ENCODE data around the gene ACAA2. TPM values are rescaled to one million over a fixed set of nuclear protein-coding genes. Genes with fewer than 3 reads are reported as not detected.

Gene ACAA2
- total RNA-seq, 2 donors from 2014 or later = 42.8 to 44.8 TPM

DNA sequence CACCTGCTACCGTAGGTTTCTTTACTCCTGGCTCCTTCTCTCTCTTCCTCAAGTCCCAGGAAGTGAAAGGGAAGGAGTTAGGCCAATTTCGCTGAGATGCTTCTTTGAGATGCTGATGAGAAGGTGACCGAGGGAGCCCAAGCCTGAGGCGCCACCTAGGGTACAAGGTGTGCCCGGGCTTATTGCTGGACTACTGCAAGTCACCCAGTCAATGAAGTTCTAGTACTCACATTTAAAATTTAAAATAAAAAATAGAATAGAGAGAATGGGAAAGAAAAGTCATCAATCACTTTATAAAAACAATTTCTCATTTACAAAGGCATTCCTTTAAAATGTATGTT is 45.3 kb downstream of the ACAA2 start:
- no peaks in the 10 kb centered on the region for H3K4me1 ChIP-seq
- TF ChIP-seq, protein P1, sequence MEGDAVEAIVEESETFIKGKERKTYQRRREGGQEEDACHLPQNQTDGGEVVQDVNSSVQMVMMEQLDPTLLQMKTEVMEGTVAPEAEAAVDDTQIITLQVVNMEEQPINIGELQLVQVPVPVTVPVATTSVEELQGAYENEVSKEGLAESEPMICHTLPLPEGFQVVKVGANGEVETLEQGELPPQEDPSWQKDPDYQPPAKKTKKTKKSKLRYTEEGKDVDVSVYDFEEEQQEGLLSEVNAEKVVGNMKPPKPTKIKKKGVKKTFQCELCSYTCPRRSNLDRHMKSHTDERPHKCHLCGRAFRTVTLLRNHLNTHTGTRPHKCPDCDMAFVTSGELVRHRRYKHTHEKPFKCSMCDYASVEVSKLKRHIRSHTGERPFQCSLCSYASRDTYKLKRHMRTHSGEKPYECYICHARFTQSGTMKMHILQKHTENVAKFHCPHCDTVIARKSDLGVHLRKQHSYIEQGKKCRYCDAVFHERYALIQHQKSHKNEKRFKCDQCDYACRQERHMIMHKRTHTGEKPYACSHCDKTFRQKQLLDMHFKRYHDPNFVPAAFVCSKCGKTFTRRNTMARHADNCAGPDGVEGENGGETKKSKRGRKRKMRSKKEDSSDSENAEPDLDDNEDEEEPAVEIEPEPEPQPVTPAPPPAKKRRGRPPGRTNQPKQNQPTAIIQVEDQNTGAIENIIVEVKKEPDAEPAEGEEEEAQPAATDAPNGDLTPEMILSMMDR (IDR thresholded peaks at IDR 0.05) = peak; percentile 16 to 63 (median 46)
- TF ChIP-seq POLR2A (IDR thresholded peaks at IDR 0.05) = no peak
- ATAC-seq (no peak), DNase-seq (peak; percentile 33 to 72 (median 56))
- no peak overlapping the region for H3K27ac ChIP-seq
- no peaks in the 10 kb centered on the region for H3K27me3 ChIP-seq
- no peak overlapping the region for H3K4me3 ChIP-seq
- H3K9me3 ChIP-seq = no peaks in the 10 kb centered on the region
- intact Hi-C loops (cut with DNase I) = no loop called here
- no peaks in the 10 kb centered on the region for H3K36me3 ChIP-seq (replicated peaks in 1 of 2; ENCODE audit: insufficient read depth in 1 of 2, low read depth in 2 of 2)
- 29 to 38% methylated on average over 5 of the region's 5 CpGs for WGBS, 2 donors

DNA sequence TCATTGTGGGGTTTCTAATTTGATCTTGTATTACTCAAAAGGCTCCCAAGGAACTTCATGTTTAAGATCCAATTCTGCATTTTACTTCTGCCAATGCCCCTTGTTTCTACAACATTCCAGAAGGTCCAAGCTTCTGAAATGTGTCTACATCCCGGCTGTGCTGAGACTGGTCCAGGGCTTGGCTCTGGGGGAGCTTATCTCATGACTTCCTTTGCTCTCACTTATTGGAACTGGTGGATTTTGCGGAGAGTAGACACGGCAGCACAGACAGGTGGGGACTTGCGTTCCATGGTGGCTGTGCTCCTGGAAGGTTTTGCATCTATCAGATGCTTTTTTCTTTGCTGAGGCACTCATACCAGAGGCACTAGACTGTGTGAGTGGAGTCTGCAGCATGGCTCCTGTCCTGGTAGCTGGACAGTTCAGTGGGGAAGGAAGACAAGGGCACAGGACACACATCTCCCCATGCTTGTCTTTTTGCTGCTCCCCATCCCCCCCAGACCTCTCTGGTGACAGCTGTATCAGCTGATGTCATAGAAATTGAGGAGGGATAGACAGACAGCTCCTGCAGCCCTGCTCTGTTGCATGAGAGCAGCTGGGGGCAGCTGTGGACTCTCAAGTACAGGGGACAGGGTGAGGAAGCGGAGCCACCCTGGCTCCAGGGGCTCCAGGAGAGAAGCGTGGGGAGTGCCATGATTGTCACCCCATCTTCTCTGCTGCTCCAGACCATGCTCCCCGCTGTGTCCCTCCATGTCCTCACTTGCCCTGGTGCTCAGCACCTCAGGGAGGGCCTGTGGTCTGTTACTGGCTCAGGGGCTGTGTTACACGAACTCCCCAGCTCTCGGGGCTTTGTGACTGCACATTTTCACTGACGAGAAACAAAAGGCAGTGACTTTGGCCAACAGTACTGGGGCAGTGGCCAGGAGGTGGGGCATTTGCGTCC is 46.0 kb downstream of the ACAA2 start:
- 72 to 79% methylated on average over 6 to 11 of the region's 11 CpGs for WGBS, 2 donors
- H3K27me3 ChIP-seq = no peaks in the 10 kb centered on the region
- ATAC-seq (no peak), DNase-seq (no peak)
- no peaks in the 10 kb centered on the region for H3K9me3 ChIP-seq
- intact Hi-C loops (cut with DNase I) = no loop called here
- no peak for TF ChIP-seq POLR2A (IDR thresholded peaks at IDR 0.05)
- TF ChIP-seq, protein P1 (IDR thresholded peaks at IDR 0.05) = no peak
- H3K4me1 ChIP-seq = no peaks in the 10 kb centered on the region
- no peak overlapping the region for H3K27ac ChIP-seq
- H3K4me3 ChIP-seq = no peak overlapping the region
- H3K36me3 ChIP-seq (replicated peaks in 1 of 2; ENCODE audit: insufficient read depth in 1 of 2, low read depth in 2 of 2) = no peaks in the 10 kb centered on the region

DNA sequence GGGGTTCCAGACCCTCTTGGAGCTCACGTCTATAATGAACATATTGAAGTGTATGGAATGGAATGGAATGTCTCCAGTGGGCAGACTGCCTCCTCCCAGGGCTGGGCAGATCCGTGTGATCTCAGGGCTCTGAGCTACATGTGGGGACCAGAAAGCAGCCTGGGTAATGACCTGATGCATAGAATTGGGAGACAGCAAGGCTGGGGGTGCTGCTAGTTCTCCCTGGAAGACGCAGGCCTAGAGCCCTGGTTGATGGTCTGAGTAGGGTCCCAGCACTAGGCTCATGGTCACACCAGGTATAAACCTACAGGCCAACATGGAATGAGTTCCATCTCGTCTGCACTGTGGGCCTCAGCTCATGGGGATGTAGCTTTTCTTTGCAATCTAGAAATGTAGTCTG is 46.7 kb downstream of the ACAA2 start:
- ATAC-seq = no peak
- Histone ChIP-seq H3K4me1 (no peaks in the 10 kb centered on the region), H3K9me3 (no peaks in the 10 kb centered on the region), H3K27me3 (no peaks in the 10 kb centered on the region), H3K4me3 (no peak overlapping the region), H3K36me3 (replicated peaks in 1 of 2; ENCODE audit: insufficient read depth in 1 of 2, low read depth in 2 of 2) (no peaks in the 10 kb centered on the region), H3K27ac (no peak overlapping the region)
- DNase-seq = no peak
- intact Hi-C loops (cut with DNase I) = no loop called here
- 81 to 89% methylated on average over 3 to 4 of the region's 4 CpGs for WGBS, 2 donors
- no peak for TF ChIP-seq POLR2A (IDR thresholded peaks at IDR 0.05)
- TF ChIP-seq, protein P1 (IDR thresholded peaks at IDR 0.05) = no peak

DNA sequence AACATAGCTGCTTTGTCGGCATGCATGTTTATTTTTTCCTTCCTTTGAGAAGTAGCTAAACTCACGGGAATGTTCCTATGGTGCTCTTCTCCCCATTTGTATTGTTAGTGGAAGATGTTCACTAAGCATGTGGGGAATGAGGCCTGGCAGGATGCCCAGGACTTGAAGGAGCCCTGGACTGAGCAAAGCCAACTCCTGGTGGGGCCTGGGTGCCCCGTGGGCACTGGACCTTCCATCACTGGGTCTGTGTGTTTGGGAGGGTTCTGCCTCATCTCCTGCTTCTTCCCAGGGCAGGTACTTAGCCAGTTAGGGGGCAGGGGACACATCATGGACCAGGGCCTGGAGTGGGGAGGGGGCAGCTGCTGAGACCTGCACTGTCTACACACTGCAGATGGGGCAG is 49.3 kb downstream of the ACAA2 start:
- DNase-seq (no peak), ATAC-seq (no peak)
- Histone ChIP-seq H3K36me3 (replicated peaks in 1 of 2; ENCODE audit: insufficient read depth in 1 of 2, low read depth in 2 of 2) (no peaks in the 10 kb centered on the region), H3K27me3 (no peaks in the 10 kb centered on the region), H3K9me3 (no peaks in the 10 kb centered on the region), H3K4me3 (no peak overlapping the region), H3K27ac (no peak overlapping the region), H3K4me1 (no peaks in the 10 kb centered on the region)
- 40 to 59% methylated on average over 3 of the region's 3 CpGs for WGBS, 2 donors
- intact Hi-C loops (cut with DNase I) = no loop called here
- no peak for TF ChIP-seq POLR2A (IDR thresholded peaks at IDR 0.05)
- TF ChIP-seq, protein P1 (IDR thresholded peaks at IDR 0.05) = no peak

DNA sequence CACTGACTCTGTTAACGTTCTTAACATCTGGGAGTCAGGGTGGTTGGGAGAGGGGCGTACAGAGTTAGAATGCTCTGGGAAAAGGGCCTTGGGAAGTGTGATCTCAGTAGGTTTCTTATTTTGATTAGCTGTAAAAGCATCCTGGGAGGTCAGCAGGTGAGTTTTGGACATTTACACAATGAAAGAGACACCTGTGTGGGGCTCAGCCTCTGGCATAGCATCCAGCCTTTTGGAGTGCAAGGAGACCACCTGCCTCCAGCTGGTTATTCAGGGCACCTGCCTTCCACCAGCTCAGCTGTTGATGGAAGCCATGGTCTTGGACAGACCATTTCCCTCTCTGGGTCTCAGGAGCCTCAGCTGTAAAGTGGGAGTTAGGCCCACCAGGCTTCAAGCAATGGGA is 49.7 kb downstream of the ACAA2 start:
- TF ChIP-seq, protein P1 (IDR thresholded peaks at IDR 0.05) = no peak
- no peak for TF ChIP-seq POLR2A (IDR thresholded peaks at IDR 0.05)
- intact Hi-C loops (cut with DNase I) = no loop called here
- Histone ChIP-seq H3K36me3 (replicated peaks in 1 of 2; ENCODE audit: insufficient read depth in 1 of 2, low read depth in 2 of 2) (no peaks in the 10 kb centered on the region), H3K4me3 (no peak overlapping the region), H3K27ac (no peak overlapping the region), H3K9me3 (no peaks in the 10 kb centered on the region), H3K27me3 (no peaks in the 10 kb centered on the region), H3K4me1 (no peaks in the 10 kb centered on the region)
- ATAC-seq (no peak), DNase-seq (no peak)
- 74 to 86% methylated on average over 2 of the region's 2 CpGs for WGBS, 2 donors
